ENCODE data around the gene LZTS3.
A peak's percentile ranks its signal among the peaks of the same experiment; 100 is the strongest.

Gene LZTS3

DNA sequence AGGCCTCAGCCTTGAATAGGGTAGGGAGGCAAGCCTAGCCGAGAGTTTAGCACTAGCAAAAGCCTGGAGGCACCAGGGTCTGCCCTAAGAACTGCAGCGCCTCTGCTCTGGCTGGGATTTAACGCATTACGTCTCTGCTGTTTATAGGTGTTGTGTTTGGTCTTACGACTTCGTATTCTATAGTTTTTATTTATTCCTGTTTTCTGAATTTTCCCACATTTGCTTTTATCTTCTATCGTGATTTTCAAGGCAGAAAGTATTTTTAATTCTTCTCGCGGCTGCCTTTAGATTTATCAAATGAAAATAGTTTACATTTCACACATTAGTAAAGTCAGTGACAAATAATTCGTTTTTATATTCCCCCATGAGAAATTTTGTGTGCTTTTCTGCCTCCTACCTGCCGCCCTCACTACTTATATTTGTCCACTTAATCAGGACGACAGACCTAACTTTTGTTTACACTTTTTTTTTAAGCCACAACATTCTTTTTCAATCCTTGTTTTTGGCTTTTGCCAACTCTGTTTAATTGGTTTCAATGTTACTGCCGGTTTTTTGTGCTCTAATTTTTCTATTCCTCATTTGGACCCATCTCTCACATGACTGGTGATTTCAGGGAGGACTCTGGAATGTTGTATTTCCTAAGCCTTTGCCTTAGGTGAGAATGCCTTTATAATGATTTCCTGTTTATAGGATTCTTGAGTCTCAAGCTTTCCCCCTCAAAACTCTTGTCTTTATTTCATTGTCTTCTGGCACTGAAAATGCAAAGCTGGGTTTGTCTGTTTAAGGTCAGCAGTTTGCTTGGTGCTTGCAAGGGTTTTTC, 1.3 kb upstream of the LZTS3 start:
- no peak overlapping the region for H3K4me3 ChIP-seq (ENCODE audit: low read length)
- H3K9me3 ChIP-seq (ENCODE audit: insufficient read depth, low read length): no peaks in the 10 kb centered on the region
- H2AFZ ChIP-seq (ENCODE audit: low read depth, low read length): peak overlapping the region; percentile 96; the same call in 1 of the 2 replicates
- H3K9ac ChIP-seq (ENCODE audit: low read length): no peak overlapping the region
- H3K36me3 ChIP-seq (replicated peaks; ENCODE audit: low read depth, low read length): no peaks in the 10 kb centered on the region
- H3K4me2 ChIP-seq (ENCODE audit: low read length): peak overlapping the region; percentile 92; the same call in 1 of the 2 replicates
- no peaks in the 10 kb centered on the region for H4K20me1 ChIP-seq (ENCODE audit: insufficient read depth, low read length)
- TF ChIP-seq EZH2phosphoT487 (IDR thresholded peaks at IDR 0.05; ENCODE audit: low read depth): no peak
- TF ChIP-seq, protein P1, sequence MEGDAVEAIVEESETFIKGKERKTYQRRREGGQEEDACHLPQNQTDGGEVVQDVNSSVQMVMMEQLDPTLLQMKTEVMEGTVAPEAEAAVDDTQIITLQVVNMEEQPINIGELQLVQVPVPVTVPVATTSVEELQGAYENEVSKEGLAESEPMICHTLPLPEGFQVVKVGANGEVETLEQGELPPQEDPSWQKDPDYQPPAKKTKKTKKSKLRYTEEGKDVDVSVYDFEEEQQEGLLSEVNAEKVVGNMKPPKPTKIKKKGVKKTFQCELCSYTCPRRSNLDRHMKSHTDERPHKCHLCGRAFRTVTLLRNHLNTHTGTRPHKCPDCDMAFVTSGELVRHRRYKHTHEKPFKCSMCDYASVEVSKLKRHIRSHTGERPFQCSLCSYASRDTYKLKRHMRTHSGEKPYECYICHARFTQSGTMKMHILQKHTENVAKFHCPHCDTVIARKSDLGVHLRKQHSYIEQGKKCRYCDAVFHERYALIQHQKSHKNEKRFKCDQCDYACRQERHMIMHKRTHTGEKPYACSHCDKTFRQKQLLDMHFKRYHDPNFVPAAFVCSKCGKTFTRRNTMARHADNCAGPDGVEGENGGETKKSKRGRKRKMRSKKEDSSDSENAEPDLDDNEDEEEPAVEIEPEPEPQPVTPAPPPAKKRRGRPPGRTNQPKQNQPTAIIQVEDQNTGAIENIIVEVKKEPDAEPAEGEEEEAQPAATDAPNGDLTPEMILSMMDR (IDR thresholded peaks at IDR 0.05; ENCODE audit: low read depth, low read length): no peak
- no peak overlapping the region for H3K27ac ChIP-seq (ENCODE audit: low read length)
- peaks cover 11% of the 10 kb centered on the region for H3K4me1 ChIP-seq (ENCODE audit: low read length)
- peaks cover 12% of the 10 kb centered on the region for H3K27me3 ChIP-seq (ENCODE audit: low read depth, low read length)
- H3K79me2 ChIP-seq (ENCODE audit: low read length): no peaks in the 10 kb centered on the region

DNA sequence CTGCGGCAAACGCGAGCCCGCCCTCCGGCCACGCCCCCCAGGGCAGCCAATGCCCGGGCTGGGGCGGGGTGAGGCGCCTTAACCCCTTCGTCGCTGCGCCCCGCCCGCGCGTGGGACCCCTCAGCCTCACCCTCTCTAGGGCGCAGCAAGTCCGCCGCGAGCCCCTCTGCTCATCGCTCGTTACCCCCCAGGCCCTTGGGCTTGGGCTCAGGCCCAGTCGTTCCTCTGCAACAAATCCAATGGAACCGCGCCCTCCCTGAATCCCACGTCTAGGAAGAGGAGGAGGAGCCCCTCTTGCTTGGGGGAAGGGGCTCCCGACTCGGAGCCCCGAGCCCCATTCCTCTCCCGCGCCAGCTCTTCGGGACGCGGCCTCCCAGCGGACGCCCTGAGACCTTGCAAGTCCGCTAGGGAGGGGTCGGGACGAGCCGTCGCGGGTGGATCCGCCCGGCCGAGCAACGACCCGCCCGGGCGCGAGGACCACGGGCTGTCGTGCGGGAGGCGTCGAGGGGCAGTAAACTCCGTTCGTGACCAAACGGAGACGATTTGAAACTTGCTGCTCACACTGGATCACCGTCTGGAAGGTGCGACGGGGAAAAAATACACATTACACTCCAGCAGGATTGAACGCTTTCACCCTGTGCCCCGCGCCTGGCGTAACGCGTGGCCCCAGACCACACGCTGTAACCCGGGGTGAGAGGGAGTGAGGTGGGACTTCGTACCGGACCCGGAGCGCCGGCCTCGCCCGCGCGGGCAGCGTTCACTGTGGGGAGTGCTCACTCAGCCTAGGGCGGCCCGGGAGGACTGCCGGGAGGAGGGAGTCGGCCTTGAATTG, 477 bp upstream of the LZTS3 start:
- Histone ChIP-seq H3K9me3 (ENCODE audit: insufficient read depth, low read length) (no peaks in the 10 kb centered on the region), H2AFZ (ENCODE audit: low read depth, low read length) (peak overlapping the region; percentile 96), H4K20me1 (ENCODE audit: insufficient read depth, low read length) (no peaks in the 10 kb centered on the region), H3K79me2 (ENCODE audit: low read length) (no peaks in the 10 kb centered on the region), H3K4me3 (ENCODE audit: low read length) (peak overlapping the region; percentile 93), H3K36me3 (replicated peaks; ENCODE audit: low read depth, low read length) (no peaks in the 10 kb centered on the region), H3K9ac (ENCODE audit: low read length) (peak overlapping the region; percentile 50), H3K4me2 (ENCODE audit: low read length) (peak overlapping the region; percentile 92), H3K27me3 (ENCODE audit: low read depth, low read length) (peaks cover 12% of the 10 kb centered on the region), H3K4me1 (ENCODE audit: low read length) (peaks cover 11% of the 10 kb centered on the region), H3K27ac (ENCODE audit: low read length) (no peak overlapping the region)
- TF ChIP-seq, protein P1 (IDR thresholded peaks at IDR 0.05; ENCODE audit: low read depth, low read length): no peak
- TF ChIP-seq EZH2phosphoT487 (IDR thresholded peaks at IDR 0.05; ENCODE audit: low read depth): no peak

DNA sequence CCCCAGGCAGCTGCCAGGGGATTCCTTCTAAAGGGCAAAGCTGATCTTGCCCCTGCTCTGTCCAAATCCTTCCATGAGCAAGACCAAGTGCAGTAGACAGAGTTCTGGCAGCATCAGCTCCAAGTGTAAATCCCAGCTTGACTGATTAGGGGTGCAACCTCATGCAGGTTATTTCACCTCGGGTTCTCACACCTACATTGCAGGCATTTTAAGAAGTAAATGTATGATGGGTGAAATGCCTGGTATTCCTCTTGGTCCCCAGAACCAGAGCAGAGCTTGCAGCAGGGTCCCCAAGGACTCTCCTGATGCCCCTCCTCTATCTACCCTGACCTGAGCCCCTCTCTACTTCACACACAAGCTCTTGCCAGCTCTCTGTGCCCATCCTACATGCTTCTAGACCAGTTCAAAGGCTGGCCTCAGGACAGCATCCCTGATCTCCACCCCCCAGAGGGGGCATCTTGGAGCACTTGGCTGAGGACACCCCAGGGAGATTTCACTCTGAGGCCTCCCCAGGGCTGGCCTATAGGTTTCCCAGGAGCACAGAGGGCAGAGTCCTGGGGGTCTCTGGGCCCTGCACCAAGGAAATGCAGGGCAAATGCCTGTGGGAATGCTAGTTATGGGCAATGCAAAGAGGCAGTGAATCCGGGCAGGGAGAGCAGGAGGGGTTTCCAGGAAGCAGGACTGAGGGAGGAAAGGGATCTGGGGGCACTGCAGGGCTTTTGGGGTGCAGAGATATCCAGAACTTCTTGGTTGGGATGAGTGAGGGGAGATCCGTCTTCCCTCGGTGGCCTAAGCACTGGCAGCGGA, 1.0 kb downstream of the LZTS3 start:
- Histone ChIP-seq H2AFZ (ENCODE audit: low read depth, low read length) (no peak overlapping the region; the same call in 1 of the 2 replicates), H3K36me3 (replicated peaks; ENCODE audit: low read depth, low read length) (no peaks in the 10 kb centered on the region), H3K4me1 (ENCODE audit: low read length) (peaks cover 11% of the 10 kb centered on the region), H3K4me2 (ENCODE audit: low read length) (peak overlapping the region; percentile 87), H3K27me3 (ENCODE audit: low read depth, low read length) (peaks cover 12% of the 10 kb centered on the region), H3K9ac (ENCODE audit: low read length) (peak overlapping the region; percentile 28; the same call in 1 of the 2 replicates), H3K27ac (ENCODE audit: low read length) (no peak overlapping the region), H3K79me2 (ENCODE audit: low read length) (no peaks in the 10 kb centered on the region), H3K4me3 (ENCODE audit: low read length) (peak overlapping the region; percentile 93), H3K9me3 (ENCODE audit: insufficient read depth, low read length) (no peaks in the 10 kb centered on the region), H4K20me1 (ENCODE audit: insufficient read depth, low read length) (no peaks in the 10 kb centered on the region)
- TF ChIP-seq EZH2phosphoT487 (IDR thresholded peaks at IDR 0.05; ENCODE audit: low read depth): no peak
- TF ChIP-seq, protein P1 (IDR thresholded peaks at IDR 0.05; ENCODE audit: low read depth, low read length): no peak

All from OCI-LY3 (cell line).